ENCODE measurements around the gene LBHD2.

DNA sequence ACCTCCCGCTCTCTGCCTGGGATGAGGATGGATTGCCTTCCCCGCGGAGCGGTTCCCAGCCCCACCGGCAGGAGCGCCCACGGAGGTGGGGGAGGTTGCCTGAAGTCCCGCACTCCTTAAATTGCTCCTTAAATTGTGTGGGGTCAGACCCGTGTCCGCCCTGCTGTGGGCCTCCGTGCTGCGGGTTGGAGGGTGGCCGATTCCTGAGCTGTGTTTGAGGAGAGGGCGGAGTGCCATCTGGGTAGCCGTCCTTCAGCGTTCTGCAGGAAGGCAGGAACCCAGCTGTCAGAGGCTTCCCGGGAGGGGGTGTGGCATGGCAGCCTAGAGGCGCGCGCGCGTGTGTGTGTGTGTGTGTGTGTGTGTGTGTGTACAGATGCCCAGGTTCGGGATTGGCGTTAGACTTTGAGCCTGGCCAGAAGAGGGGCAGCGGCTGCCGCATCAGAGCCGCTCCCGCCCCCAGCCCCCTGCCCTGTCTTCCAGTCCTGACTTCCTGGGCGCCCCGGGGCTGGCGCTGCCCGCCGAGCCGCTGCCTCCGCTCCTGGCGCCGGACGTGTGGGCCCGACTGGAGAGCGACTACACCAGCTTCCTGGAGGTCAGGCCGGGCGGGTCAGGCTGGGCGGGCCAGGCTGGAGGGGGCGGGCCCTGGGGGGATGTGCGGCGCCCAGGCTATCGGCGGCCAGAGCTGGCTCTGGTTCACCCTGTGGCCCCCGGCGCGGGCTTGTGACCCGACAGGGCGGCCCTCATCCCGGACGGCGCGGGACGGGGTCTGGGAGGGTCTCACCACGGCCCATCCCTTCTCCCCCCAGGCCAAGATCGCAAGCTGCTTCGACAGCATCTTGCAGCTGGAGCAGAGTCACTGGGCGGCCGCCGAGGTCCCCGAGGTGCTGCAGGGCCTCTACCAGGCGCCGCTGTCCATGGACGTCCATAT lies 19.7 kb downstream of the LBHD2 start:
- TF ChIP-seq, protein P1, sequence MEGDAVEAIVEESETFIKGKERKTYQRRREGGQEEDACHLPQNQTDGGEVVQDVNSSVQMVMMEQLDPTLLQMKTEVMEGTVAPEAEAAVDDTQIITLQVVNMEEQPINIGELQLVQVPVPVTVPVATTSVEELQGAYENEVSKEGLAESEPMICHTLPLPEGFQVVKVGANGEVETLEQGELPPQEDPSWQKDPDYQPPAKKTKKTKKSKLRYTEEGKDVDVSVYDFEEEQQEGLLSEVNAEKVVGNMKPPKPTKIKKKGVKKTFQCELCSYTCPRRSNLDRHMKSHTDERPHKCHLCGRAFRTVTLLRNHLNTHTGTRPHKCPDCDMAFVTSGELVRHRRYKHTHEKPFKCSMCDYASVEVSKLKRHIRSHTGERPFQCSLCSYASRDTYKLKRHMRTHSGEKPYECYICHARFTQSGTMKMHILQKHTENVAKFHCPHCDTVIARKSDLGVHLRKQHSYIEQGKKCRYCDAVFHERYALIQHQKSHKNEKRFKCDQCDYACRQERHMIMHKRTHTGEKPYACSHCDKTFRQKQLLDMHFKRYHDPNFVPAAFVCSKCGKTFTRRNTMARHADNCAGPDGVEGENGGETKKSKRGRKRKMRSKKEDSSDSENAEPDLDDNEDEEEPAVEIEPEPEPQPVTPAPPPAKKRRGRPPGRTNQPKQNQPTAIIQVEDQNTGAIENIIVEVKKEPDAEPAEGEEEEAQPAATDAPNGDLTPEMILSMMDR (IDR thresholded peaks at IDR 0.05) = peak in 4 of 6 experiments; percentile 8 to 42 (median 25)
- TF ChIP-seq POLR2AphosphoS5 (IDR thresholded peaks at IDR 0.05) (peak in 1 of 2 donors; percentile 13), EP300 (IDR thresholded peaks at IDR 0.05) (no peak), POLR2A (IDR thresholded peaks at IDR 0.05) (no peak)
